ENCODE results near the gene ZNF169.

The ZNF169 gene

GRCh38 chr9:94286116-94286515, 27.0 kb downstream of the ZNF169 start:
- no peak for TF ChIP-seq ZBTB8A (tag by site-specific recombination; IDR thresholded peaks at IDR 0.05)
- TF ChIP-seq BCL11A (tag by site-specific recombination; IDR thresholded peaks at IDR 0.05; ENCODE audit: low read depth) = no peak
- no peak for TF ChIP-seq SP7 (tag by site-specific recombination; IDR thresholded peaks at IDR 0.05)
- TF ChIP-seq ZNF768 (tag by site-specific recombination; IDR thresholded peaks at IDR 0.05) = no peak
- no peak for TF ChIP-seq GLI4 (tag by site-specific recombination; IDR thresholded peaks at IDR 0.05)
- no peak for TF ChIP-seq ZNF561 (tag by site-specific recombination; IDR thresholded peaks at IDR 0.05; ENCODE audit: borderline replicate concordance)
- TF ChIP-seq ZBTB26 (tag by site-specific recombination; optimal IDR thresholded peaks at IDR 0.05) = no peak
- TF ChIP-seq ZNF423 (tag by site-specific recombination; IDR thresholded peaks at IDR 0.05) = no peak
- TF ChIP-seq ZNF311 (tag by site-specific recombination; IDR thresholded peaks at IDR 0.05; ENCODE audit: borderline replicate concordance) = no peak
- H3K9me3 ChIP-seq (ENCODE audit: control insufficient read depth, insufficient read depth, low read depth, low read length) = no peaks in the 10 kb centered on the region
- no peak overlapping the region for H3K27ac ChIP-seq (ENCODE audit: extremely low read depth, low read depth, low read length)
- ChIA-PET POLR2A (no interaction called here), CTCF (no interaction called here)
- H3K4me3 ChIP-seq (ENCODE audit: low read depth, low read length) = no peak overlapping the region
- no peaks in the 10 kb centered on the region for H3K4me1 ChIP-seq (ENCODE audit: control insufficient read depth, insufficient read depth, low read length)
- peaks cover 0 to 15% of the 10 kb centered on the region in 2 experiments; a peak in 1 of 3 replicates for H3K36me3 ChIP-seq (ENCODE audit: control insufficient read depth in 2 of 2, insufficient read depth in 1 of 2, low read length in 2 of 2)

- Histone ChIP-seq H3K4me1 (ENCODE audit: control insufficient read depth, insufficient read depth, low read length) (no peaks in the 10 kb centered on the region), H3K36me3 (ENCODE audit: control insufficient read depth in 2 of 2, insufficient read depth in 1 of 2, low read length in 2 of 2) (peaks cover 0 to 22% of the 10 kb centered on the region in 2 experiments; a peak in 1 of 3 replicates), H3K9me3 (ENCODE audit: control insufficient read depth, insufficient read depth, low read depth, low read length) (no peaks in the 10 kb centered on the region), H3K4me3 (ENCODE audit: low read depth, low read length) (no peak overlapping the region), H3K27ac (ENCODE audit: extremely low read depth, low read depth, low read length) (no peak overlapping the region)
- CTCF ChIA-PET = interaction anchor here (0.6 kb wide), 2 partner anchors 13 to 284 kb away, joined by 3 to 6 read pairs; no protein-coding TSS in a partner anchor
- POLR2A ChIA-PET = interaction anchor here (0.5 kb wide), 1 partner anchor 844 kb away, joined by 3 read pairs; no protein-coding TSS in a partner anchor
- TF ChIP-seq ZNF26 (tag by site-specific recombination; IDR thresholded peaks at IDR 0.05) = no peak
- no peak for TF ChIP-seq ZNF140 (tag by site-specific recombination; IDR thresholded peaks at IDR 0.05)
- TF ChIP-seq ZNF560 (tag by site-specific recombination; IDR thresholded peaks at IDR 0.05; ENCODE audit: borderline replicate concordance) = no peak
- TF ChIP-seq IKZF3 (tag by site-specific recombination; IDR thresholded peaks at IDR 0.05) = no peak
- no peak for TF ChIP-seq ZNF184 (tag by site-specific recombination; IDR thresholded peaks at IDR 0.05)
- TF ChIP-seq SALL2 (tag by site-specific recombination; IDR thresholded peaks at IDR 0.05; ENCODE audit: borderline replicate concordance) = no peak
- TF ChIP-seq ZNF133 (tag by site-specific recombination; IDR thresholded peaks at IDR 0.05) = no peak
- no peak for TF ChIP-seq ZNF292 (tag by site-specific recombination; IDR thresholded peaks at IDR 0.05; ENCODE audit: borderline replicate concordance, low read depth)
- no peak for TF ChIP-seq PBX3 (CRISPR knock-in tag; IDR thresholded peaks at IDR 0.05)
- TF ChIP-seq HOXA7 (CRISPR knock-in tag; IDR thresholded peaks at IDR 0.05; ENCODE audit: borderline replicate concordance) = no peak
- no peak for TF ChIP-seq ZNF747 (tag by site-specific recombination; IDR thresholded peaks at IDR 0.05)
- TF ChIP-seq ZNF623 (tag by site-specific recombination; IDR thresholded peaks at IDR 0.05) = no peak
- TF ChIP-seq ATF2 (tag by site-specific recombination; IDR thresholded peaks at IDR 0.05; ENCODE audit: low read depth) = no peak
- no peak for TF ChIP-seq ZNF514 (tag by site-specific recombination; IDR thresholded peaks at IDR 0.05)
- no peak for TF ChIP-seq ZNF76 (tag by site-specific recombination; IDR thresholded peaks at IDR 0.05; ENCODE audit: borderline replicate concordance, low read depth)
- TF ChIP-seq ZNF449 (tag by site-specific recombination; IDR thresholded peaks at IDR 0.05) = no peak
- no peak for TF ChIP-seq ZSCAN4 (tag by site-specific recombination; IDR thresholded peaks at IDR 0.05)
Observed at GRCh38 chr9:94287877-94288513, 28.9 kb downstream of the ZNF169 start.

Data from HEK293 (cell line).